Spleen (tissue), 11 donors: ENCODE measurements around the gene DGKB. TPM values are rescaled to one million over a fixed set of nuclear protein-coding genes. Genes with fewer than 3 reads are reported as not detected.

Experiments
- DNase-seq: peaks from one replicate; pipeline ENCODE4 v3.0.0-alpha.2; 2020
- H3K27ac ChIP-seq, 8 donors: fragments of 200-600 bp; sonication (generic) in 7 of 8; 1 replicate in 4 of 8; 2 replicates in 4 of 8; pipeline versions ENCODE4 v1.5.0 to v1.8.0; 2016 to 2021; ENCODE audit warnings: inconsistent platforms in 4 of 8, mild to moderate bottlenecking in 4 of 8, moderate library complexity in 1 of 8
- H3K27me3 ChIP-seq, 7 donors: fragments of 200-600 bp; sonication (generic) in 6 of 7; replicated peaks in 1 of 7; 1 replicate in 4 of 7; 2 replicates in 3 of 7; pipeline versions ENCODE4 v1.5.0 to v1.8.0; 2016 to 2021; ENCODE audit warnings: inconsistent platforms in 3 of 7, mild to moderate bottlenecking in 1 of 7
- H3K36me3 ChIP-seq, 6 donors: fragments of 200-600 bp; sonication (generic) in 5 of 6; 1 replicate in 4 of 6; 2 replicates in 2 of 6; pipeline versions ENCODE4 v1.5.0 to v1.8.0; 2016 to 2021; ENCODE audit warnings: inconsistent platforms in 2 of 6
- H3K4me1 ChIP-seq, 6 donors: fragments of 200-600 bp; sonication (generic) in 5 of 6; 1 replicate in 3 of 6; 2 replicates in 3 of 6; pipeline versions ENCODE4 v1.5.0 to v1.8.0; 2016 to 2021; ENCODE audit warnings: inconsistent platforms in 3 of 6
- H3K4me3 ChIP-seq, 8 donors: fragments of 200-600 bp; sonication (generic) in 7 of 8; 1 replicate in 4 of 8; 2 replicates in 4 of 8; pipeline versions ENCODE4 v1.5.0 to v1.8.0; 2016 to 2021; ENCODE audit warnings: inconsistent platforms in 4 of 8, mild to moderate bottlenecking in 4 of 8, moderate library complexity in 2 of 8
- H3K9me3 ChIP-seq, 8 donors: fragments of 200-600 bp; sonication (generic) in 7 of 8; 1 replicate in 4 of 8; 2 replicates in 4 of 8; pipeline versions ENCODE4 v1.5.0 to v1.8.0; 2016 to 2021; ENCODE audit warnings: inconsistent platforms in 4 of 8
- CTCF ChIP-seq, 11 experiments: fragments of 200-600 bp in 7 of 11; fragments of 450-650 bp in 4 of 11; sonication (generic) in 4 of 11; IDR thresholded peaks in 8 of 11; conservative IDR thresholded peaks in 3 of 11; 1 replicate in 7 of 11; 2 replicates in 4 of 11; pipeline versions ENCODE4 v1.4.0 to v1.8.0; 2016 to 2021; ENCODE audit warnings: antibody characterized with exemption in 11 of 11, inconsistent platforms in 4 of 11, mild to moderate bottlenecking in 1 of 11
- POLR2A ChIP-seq, 3 donors: fragments of 450-650 bp; IDR thresholded peaks; one replicate each; pipeline ENCODE4 v1.5.1; 2017; ENCODE audit warnings: antibody characterized with exemption in 3 of 3, mild to moderate bottlenecking in 1 of 3
- POLR2AphosphoS5 ChIP-seq, 3 donors: sonication (generic); formaldehyde crosslinking; IDR thresholded peaks; one replicate each; pipeline ENCODE4 v1.5.1; 2017; ENCODE audit warnings: antibody characterized with exemption in 3 of 3
- WGBS, 5 donors: extraction: QIAGEN DNeasy Blood & Tissue Kit in 3 of 5; methylation state at CpG; one replicate each; pipeline versions ENCODE4 v1.1.5 to v1.1.7; 2013 to 2018; 5-methylcytosine and 5-hydroxymethylcytosine counted together
- intact Hi-C: fragments of 100-400 bp; cut with DNase I; formaldehyde crosslinking; loops from one replicate; pipeline ENCODE4 v1.15.0; 2023; ENCODE audit warnings: low total_unique reads
- polyA plus RNA-seq, 3 donors: library from polyadenylated mRNA; stranded (reverse); fragments of 200-250 nt; gene quantifications; one replicate each; pipeline ENCODE4 v1.2.1, GENCODE V29; 2013
- total RNA-seq, 7 donors: library from RNA; depleted of rRNA in 3 of 7; stranded (reverse); fragments of >200 nt in 3 of 7; fragmentation: NEBNext Ultra II Directional in 4 of 7; extraction: Animal tissue kit (Norgen Biotek cat#: 25700) in 4 of 7; gene quantifications; one replicate each; pipeline versions ENCODE4 v1.1.0 to v1.2.1, GENCODE V29; 2016 to 2021
- donor health status: healthy with polysubstance abuse.
- donor health status: DM: no; HTN: no; CAD: no; lungs with moderate emphysema.
- donor health status: DM: no; HTN: no; CAD: no.
- donor health status: Bipolar disorder and iron deficiency.
- donor health status: healthy.
- donor health status: DM: no; HTN: no; CAD: no.
- donor health status: DM: yes; HTN: yes; CAD: no.

DGKB gene
- total and polyA plus RNA-seq, 10 donors: 0.02 to 0.26 (median 0.03) TPM; not detected in 6

GRCh38 chr7:14936554-14936953, 34.0 kb upstream of the DGKB start:
- no peak overlapping the region for H3K27ac ChIP-seq
- no peaks in the 10 kb centered on the region for H3K27me3 ChIP-seq
- 54 to 67% (median 60%) methylated on average over 5 of the region's 5 CpGs for WGBS, 5 donors
- DNase-seq: no peak
- no peaks in the 10 kb centered on the region for H3K36me3 ChIP-seq
- no peak overlapping the region for H3K4me3 ChIP-seq
- H3K4me1 ChIP-seq: no peaks in the 10 kb centered on the region
- TF ChIP-seq POLR2A (IDR thresholded peaks at IDR 0.05): no peak
- no peak for TF ChIP-seq CTCF (IDR thresholded peaks at IDR 0.05 in 8 of 11, conservative IDR thresholded peaks at IDR 0.05 in 3 of 11)
- no peak for TF ChIP-seq POLR2AphosphoS5 (IDR thresholded peaks at IDR 0.05)
- intact Hi-C loops: no loop called here
- H3K9me3 ChIP-seq: peaks cover 0 to 3% (median 0%) of the 10 kb centered on the region in 8 donors

- Histone ChIP-seq H3K4me3 (no peak overlapping the region), H3K9me3 (peaks cover 0 to 5% (median 0%) of the 10 kb centered on the region in 8 donors), H3K27ac (no peak overlapping the region), H3K27me3 (no peaks in the 10 kb centered on the region), H3K36me3 (no peaks in the 10 kb centered on the region), H3K4me1 (no peaks in the 10 kb centered on the region)
- 74 to 82% (median 80%) methylated on average over 3 of the region's 3 CpGs for WGBS, 5 donors
- intact Hi-C loops: no loop called here
- TF ChIP-seq POLR2AphosphoS5 (IDR thresholded peaks at IDR 0.05) (no peak), POLR2A (IDR thresholded peaks at IDR 0.05) (no peak), CTCF (IDR thresholded peaks at IDR 0.05 in 8 of 11, conservative IDR thresholded peaks at IDR 0.05 in 3 of 11) (no peak)
- no peak for DNase-seq
Measured at GRCh38 chr7:14934839-14935238, 32.3 kb upstream of the DGKB start.

- no peak for DNase-seq
- 70 to 88% (median 82%) methylated on average over 2 to 4 of the region's 4 CpGs for WGBS, 5 donors
- Histone ChIP-seq H3K27me3 (no peaks in the 10 kb centered on the region), H3K4me1 (no peaks in the 10 kb centered on the region), H3K27ac (no peak overlapping the region), H3K9me3 (peaks cover 0 to 5% (median 0%) of the 10 kb centered on the region in 8 donors), H3K36me3 (no peaks in the 10 kb centered on the region), H3K4me3 (no peak overlapping the region)
- TF ChIP-seq POLR2A (IDR thresholded peaks at IDR 0.05) (no peak), CTCF (IDR thresholded peaks at IDR 0.05 in 8 of 11, conservative IDR thresholded peaks at IDR 0.05 in 3 of 11) (no peak), POLR2AphosphoS5 (IDR thresholded peaks at IDR 0.05) (no peak)
- intact Hi-C loops: no loop called here
Measured at GRCh38 chr7:14931511-14932215, 29.1 kb upstream of the DGKB start.

GRCh38 chr7:14924398-14924797, 21.8 kb upstream of the DGKB start:
- no peak for TF ChIP-seq POLR2A (IDR thresholded peaks at IDR 0.05)
- TF ChIP-seq POLR2AphosphoS5 (IDR thresholded peaks at IDR 0.05): no peak
- TF ChIP-seq CTCF (IDR thresholded peaks at IDR 0.05 in 8 of 11, conservative IDR thresholded peaks at IDR 0.05 in 3 of 11): no peak
- intact Hi-C loops: no loop called here
- no peaks in the 10 kb centered on the region for H3K4me1 ChIP-seq
- H3K36me3 ChIP-seq: no peaks in the 10 kb centered on the region
- H3K4me3 ChIP-seq: no peak overlapping the region
- DNase-seq: no peak
- peaks cover 0 to 7% (median 0%) of the 10 kb centered on the region in 8 donors for H3K9me3 ChIP-seq
- no peaks in the 10 kb centered on the region for H3K27me3 ChIP-seq
- WGBS, 5 donors: 51 to 74% (median 63%) methylated on average over 1 of the region's 1 CpG
- H3K27ac ChIP-seq: no peak overlapping the region
